ENCODE results near the gene XYLT1.
A peak's percentile ranks its signal among the peaks of the same experiment; 100 is the strongest.

XYLT1 gene

DNA sequence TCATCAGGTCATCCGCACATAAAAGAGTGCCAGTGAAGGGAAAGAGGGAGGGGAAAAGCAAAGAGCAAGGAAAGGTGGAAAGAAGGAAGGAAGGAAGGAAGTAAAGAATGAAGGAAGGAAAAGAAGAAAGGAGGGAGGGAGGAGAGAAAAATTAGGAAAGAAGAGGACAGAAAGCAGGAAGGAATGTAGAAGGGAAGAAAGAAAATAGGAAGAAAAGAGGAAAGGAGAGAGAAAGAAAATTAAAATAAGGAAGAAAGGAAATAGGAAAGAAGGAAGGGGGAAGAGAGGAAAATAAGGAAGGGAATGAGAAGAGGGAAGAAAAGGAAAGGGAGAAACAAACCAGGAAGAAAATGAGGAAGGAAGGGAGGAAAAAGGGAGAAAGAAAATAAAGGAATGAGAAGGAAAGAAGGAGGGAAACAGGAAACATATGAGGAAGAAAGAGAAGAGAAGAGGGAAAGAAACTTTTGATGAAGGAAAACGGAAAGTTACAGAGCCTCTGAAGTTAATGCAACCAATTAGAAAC is 212.6 kb downstream of the XYLT1 start:
- no peak overlapping the region for H3K4me3 Mint-ChIP-seq
- H3K9me3 Mint-ChIP-seq = no peaks in the 10 kb centered on the region
- H3K4me1 Mint-ChIP-seq = peaks cover 39% of the 10 kb centered on the region
- no peak for ATAC-seq
- DNase-seq (ENCODE audit: low spot score in 2 of 2) = no peak
- peaks cover 9% of the 10 kb centered on the region for H3K36me3 Mint-ChIP-seq
- H3K27ac Mint-ChIP-seq = no peak overlapping the region

- H3K36me3 Mint-ChIP-seq = peaks cover 9% of the 10 kb centered on the region
- no peak for ATAC-seq
- H3K4me3 Mint-ChIP-seq = no peak overlapping the region
- H3K27ac Mint-ChIP-seq = no peak overlapping the region
- peaks cover 33% of the 10 kb centered on the region for H3K4me1 Mint-ChIP-seq
- no peaks in the 10 kb centered on the region for H3K9me3 Mint-ChIP-seq
- no peak for DNase-seq (ENCODE audit: low spot score in 2 of 2)
Observed at GRCh38 chr16:17257426-17258023, 213.2 kb downstream of the XYLT1 start.

DNA sequence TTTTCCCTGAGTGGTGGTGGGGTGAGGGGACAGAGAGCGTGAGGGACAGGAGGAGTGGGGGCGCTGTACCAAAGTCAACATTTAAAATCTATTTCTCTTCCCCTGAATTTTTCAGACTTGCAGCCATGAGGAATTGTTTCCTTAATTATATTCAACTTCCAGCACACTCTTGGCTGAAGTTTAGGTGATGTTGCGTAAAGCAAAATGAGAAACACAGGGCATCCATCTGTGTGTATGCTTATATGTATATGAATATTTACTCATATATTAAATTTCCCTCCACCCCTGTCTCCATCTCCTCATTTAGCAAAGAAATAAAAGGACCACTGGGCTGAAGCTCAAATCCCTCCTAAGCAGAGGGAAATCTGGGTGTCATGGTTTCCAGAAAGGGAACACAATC is 218.1 kb downstream of the XYLT1 start:
- no peaks in the 10 kb centered on the region for H3K9me3 Mint-ChIP-seq
- H3K36me3 Mint-ChIP-seq = peaks cover 14% of the 10 kb centered on the region
- no peak for DNase-seq (ENCODE audit: low spot score in 2 of 2)
- ATAC-seq = no peak
- H3K27ac Mint-ChIP-seq = no peak overlapping the region
- peaks cover 15% of the 10 kb centered on the region for H3K4me1 Mint-ChIP-seq
- no peak overlapping the region for H3K4me3 Mint-ChIP-seq

GRCh38 chr16:17252064-17252463 is 218.7 kb downstream of the XYLT1 start:
- Mint-ChIP-seq H3K36me3 (peaks cover 14% of the 10 kb centered on the region), H3K4me3 (no peak overlapping the region), H3K27ac (no peak overlapping the region), H3K9me3 (no peaks in the 10 kb centered on the region), H3K4me1 (peaks cover 17% of the 10 kb centered on the region)
- no peak for DNase-seq (ENCODE audit: low spot score in 2 of 2)
- peak; percentile 79 for ATAC-seq

DNA sequence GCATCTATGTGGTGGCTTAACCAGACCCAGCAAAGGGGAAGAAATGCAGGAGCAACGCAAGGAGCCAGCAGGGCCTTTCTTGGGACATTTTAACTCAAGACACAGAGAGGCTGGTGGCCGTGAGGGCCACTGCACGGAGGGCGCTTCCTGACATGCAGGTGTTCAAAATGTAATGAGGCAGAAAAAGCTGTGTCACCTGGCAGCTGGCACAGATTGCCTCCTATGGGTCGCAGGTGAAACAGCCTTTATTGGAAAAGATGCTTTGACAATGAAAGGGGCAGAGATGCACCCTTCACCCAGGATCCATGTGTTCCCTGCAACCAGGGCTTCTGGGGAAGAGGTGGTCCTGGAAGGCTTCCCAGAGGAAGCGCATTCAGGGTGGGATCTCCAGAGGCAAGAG is 219.3 kb downstream of the XYLT1 start:
- Mint-ChIP-seq H3K4me3 (no peak overlapping the region), H3K9me3 (no peaks in the 10 kb centered on the region), H3K36me3 (peaks cover 14% of the 10 kb centered on the region), H3K4me1 (peaks cover 23% of the 10 kb centered on the region), H3K27ac (no peak overlapping the region)
- ATAC-seq = no peak
- no peak for DNase-seq (ENCODE audit: low spot score in 2 of 2)

DNA sequence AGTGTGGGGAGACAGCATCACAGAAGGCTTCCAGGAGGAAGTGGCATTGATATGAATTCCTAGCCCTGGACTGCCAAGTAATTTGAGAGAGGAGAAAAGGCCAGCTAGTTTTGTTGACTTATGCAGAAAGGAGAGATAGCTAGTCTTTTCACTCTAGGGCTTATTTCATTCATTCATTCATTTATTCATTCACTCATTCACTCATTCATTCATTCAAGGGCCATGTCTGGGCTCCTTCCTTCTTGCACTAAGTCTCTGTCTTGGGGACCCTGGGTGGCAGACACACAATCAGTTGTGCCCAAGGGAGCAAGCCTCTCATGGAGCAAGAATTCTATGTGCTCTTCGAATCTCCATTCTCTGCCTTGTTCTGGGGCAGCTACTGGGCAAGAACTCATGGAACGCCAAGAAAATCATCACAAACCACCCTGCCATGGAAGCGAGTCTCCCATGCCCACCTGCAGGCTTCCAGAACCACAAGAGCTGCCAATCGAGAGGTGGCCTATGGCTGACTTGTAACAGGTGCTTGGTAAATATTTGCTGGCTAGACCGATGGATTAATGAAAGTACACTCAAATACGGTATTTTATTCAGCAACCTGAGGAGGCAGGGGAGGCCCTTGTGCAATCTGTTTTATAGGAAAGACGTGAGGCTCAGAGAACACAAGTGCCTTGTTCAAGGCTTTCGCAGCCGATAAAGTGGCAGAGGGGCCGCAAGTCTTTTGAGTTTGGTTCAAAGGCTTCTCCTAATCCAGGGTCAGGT is 223.6 kb downstream of the XYLT1 start:
- Mint-ChIP-seq H3K4me1 (peaks cover 41% of the 10 kb centered on the region), H3K4me3 (no peak overlapping the region), H3K9me3 (no peaks in the 10 kb centered on the region), H3K27ac (peak overlapping the region; percentile 60), H3K36me3 (peaks cover 14% of the 10 kb centered on the region)
- ATAC-seq (no peak), DNase-seq (ENCODE audit: low spot score in 2 of 2) (no peak)

- ATAC-seq (peak; percentile 53), DNase-seq (ENCODE audit: low spot score in 2 of 2) (no peak)
- no peak overlapping the region for H3K4me3 Mint-ChIP-seq
- peak overlapping the region; percentile 60 for H3K27ac Mint-ChIP-seq
- H3K9me3 Mint-ChIP-seq = no peaks in the 10 kb centered on the region
- peaks cover 34% of the 10 kb centered on the region for H3K4me1 Mint-ChIP-seq
- peaks cover 14% of the 10 kb centered on the region for H3K36me3 Mint-ChIP-seq
Observed at GRCh38 chr16:17246268-17246885, 224.4 kb downstream of the XYLT1 start.

GRCh38 chr16:17245776-17246175 is 225.0 kb downstream of the XYLT1 start:
- peaks cover 9% of the 10 kb centered on the region for H3K36me3 Mint-ChIP-seq
- no peaks in the 10 kb centered on the region for H3K9me3 Mint-ChIP-seq
- no peak for ATAC-seq
- no peak overlapping the region for H3K27ac Mint-ChIP-seq
- H3K4me1 Mint-ChIP-seq = peaks cover 29% of the 10 kb centered on the region
- H3K4me3 Mint-ChIP-seq = no peak overlapping the region
- no peak for DNase-seq (ENCODE audit: low spot score in 2 of 2)

GRCh38 chr16:17244872-17245551 is 225.7 kb downstream of the XYLT1 start:
- peaks cover 8% of the 10 kb centered on the region for H3K36me3 Mint-ChIP-seq
- ATAC-seq (no peak), DNase-seq (ENCODE audit: low spot score in 2 of 2) (no peak)
- peaks cover 33% of the 10 kb centered on the region for H3K4me1 Mint-ChIP-seq
- H3K27ac Mint-ChIP-seq = no peak overlapping the region
- H3K9me3 Mint-ChIP-seq = no peaks in the 10 kb centered on the region
- H3K4me3 Mint-ChIP-seq = no peak overlapping the region

DNA sequence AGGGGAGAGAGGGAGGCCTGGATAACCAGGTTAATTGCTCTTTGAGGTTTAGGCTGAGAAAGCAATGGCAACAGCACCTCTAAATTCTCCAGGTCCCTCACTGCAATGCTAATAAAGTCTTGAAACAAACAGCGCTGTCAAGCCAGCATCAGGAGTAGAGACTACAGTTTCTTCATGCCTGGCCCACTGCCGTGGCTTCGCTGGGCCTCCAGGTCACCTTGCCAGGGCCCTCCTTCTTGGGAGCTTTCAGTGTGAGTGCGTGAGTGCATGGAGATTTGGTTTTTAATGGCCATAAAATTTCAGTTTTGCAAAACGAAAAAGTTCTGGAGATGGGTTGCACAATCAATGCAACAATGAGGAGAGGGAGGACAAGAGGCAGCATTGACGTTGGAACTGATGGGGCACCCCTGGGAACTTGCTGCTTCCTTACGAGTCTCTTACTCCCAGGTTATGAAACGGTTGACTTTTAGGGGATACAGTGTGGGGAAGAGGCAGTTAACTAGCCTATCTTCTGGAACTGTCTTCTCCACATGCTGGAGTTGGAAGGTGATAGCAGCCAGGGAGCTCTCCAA is 229.4 kb downstream of the XYLT1 start:
- Mint-ChIP-seq H3K36me3 (no peaks in the 10 kb centered on the region), H3K27ac (no peak overlapping the region), H3K4me3 (no peak overlapping the region), H3K4me1 (peaks cover 50% of the 10 kb centered on the region), H3K9me3 (peaks cover 3% of the 10 kb centered on the region)
- DNase-seq (ENCODE audit: low spot score in 2 of 2) (no peak), ATAC-seq (no peak)

- Mint-ChIP-seq H3K4me3 (peak overlapping the region; percentile 1), H3K36me3 (no peaks in the 10 kb centered on the region), H3K4me1 (peaks cover 35% of the 10 kb centered on the region), H3K9me3 (peaks cover 3% of the 10 kb centered on the region), H3K27ac (peak overlapping the region; percentile 35)
- DNase-seq (ENCODE audit: low spot score in 2 of 2) = peak; percentile 20 to 80
- ATAC-seq = peak; percentile 93
Observed at GRCh38 chr16:17238285-17239028, 232.3 kb downstream of the XYLT1 start.

DNA sequence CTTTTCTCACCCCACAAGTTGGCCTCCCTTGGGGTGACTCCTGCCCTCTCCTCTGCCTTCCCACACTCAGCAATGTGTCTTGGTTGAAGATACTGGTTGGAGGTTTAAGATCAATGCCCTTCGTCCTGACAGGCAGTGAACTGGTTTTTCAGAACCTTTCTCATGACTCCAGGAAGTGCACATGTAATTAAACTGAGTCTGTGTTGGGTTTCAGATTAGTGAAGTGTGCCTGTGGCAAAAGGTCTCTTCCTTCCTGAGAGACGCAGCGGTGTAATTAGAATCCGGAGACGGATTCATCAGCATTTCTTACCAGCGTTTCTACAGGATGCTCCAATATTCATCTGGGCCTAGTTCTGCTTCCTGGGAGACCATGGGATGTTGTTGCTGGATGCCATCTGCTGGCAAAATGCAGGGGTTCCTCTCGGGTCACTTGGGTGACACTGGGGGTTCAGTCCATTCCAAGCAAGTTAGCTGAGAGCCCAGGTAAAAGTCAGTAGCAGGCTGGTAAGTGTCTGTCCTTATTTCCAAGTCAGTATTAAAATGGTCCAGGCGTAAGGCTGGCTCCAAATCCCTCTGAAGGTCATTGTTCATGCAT is 233.3 kb downstream of the XYLT1 start:
- Mint-ChIP-seq H3K9me3 (peaks cover 3% of the 10 kb centered on the region), H3K4me1 (peaks cover 41% of the 10 kb centered on the region), H3K4me3 (no peak overlapping the region), H3K27ac (no peak overlapping the region), H3K36me3 (no peaks in the 10 kb centered on the region)
- no peak for DNase-seq (ENCODE audit: low spot score in 2 of 2)
- ATAC-seq = no peak

- H3K9me3 Mint-ChIP-seq = peaks cover 3% of the 10 kb centered on the region
- DNase-seq (ENCODE audit: low spot score in 2 of 2) (no peak), ATAC-seq (no peak)
- H3K4me1 Mint-ChIP-seq = peaks cover 47% of the 10 kb centered on the region
- no peaks in the 10 kb centered on the region for H3K36me3 Mint-ChIP-seq
- H3K27ac Mint-ChIP-seq = no peak overlapping the region
- no peak overlapping the region for H3K4me3 Mint-ChIP-seq
Observed at GRCh38 chr16:17235147-17235815, 235.5 kb downstream of the XYLT1 start.
